ENCODE results near the gene IL9.

DNA sequence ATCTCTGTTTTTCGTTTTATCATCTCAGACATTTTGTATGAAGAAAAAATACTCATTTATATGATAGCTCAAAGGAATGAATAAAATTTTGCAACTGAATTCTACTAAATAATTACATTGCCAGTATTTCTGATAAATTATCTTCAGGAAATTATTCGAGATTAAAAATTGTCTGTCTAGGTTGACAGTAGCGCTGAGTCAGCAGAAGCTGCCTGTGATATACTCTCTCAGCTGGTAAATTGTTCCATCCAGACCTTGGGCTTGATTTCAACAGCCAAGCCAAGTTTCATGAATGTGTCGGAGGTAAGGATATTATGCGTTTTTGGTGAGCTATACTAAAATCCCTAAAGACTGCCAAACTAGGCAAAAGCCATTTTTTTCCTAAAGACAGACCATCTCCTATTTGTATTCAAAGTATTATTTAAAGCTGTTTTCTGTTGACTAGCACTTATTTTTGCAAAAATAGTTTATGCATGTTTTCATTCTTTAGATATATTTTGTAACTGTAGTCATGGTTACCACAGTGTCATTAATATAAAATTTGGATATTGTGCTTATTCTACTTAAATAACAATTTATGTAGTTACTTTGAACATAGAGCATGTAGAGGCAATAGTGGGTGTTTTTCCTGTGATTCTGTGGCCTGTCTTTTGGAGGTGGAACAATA lies 41.7 kb upstream of the IL9 start:
- TF ChIP-seq, protein P1, sequence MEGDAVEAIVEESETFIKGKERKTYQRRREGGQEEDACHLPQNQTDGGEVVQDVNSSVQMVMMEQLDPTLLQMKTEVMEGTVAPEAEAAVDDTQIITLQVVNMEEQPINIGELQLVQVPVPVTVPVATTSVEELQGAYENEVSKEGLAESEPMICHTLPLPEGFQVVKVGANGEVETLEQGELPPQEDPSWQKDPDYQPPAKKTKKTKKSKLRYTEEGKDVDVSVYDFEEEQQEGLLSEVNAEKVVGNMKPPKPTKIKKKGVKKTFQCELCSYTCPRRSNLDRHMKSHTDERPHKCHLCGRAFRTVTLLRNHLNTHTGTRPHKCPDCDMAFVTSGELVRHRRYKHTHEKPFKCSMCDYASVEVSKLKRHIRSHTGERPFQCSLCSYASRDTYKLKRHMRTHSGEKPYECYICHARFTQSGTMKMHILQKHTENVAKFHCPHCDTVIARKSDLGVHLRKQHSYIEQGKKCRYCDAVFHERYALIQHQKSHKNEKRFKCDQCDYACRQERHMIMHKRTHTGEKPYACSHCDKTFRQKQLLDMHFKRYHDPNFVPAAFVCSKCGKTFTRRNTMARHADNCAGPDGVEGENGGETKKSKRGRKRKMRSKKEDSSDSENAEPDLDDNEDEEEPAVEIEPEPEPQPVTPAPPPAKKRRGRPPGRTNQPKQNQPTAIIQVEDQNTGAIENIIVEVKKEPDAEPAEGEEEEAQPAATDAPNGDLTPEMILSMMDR (conservative IDR thresholded peaks at IDR 0.05): no peak
- TF ChIP-seq ZFX (IDR thresholded peaks at IDR 0.05): no peak

Data from C4-2B (cell line).